KOPT-K1 (cell line): Measurements from ENCODE around the gene TASL.
"Not testable (repeated sequence)": the region's sequence is repeated elsewhere in the genome, so short reads cannot be mapped to it uniquely, and the experiment has no call there.

Experiments
- H3K27ac ChIP-seq: fragments of 200-600 bp; sonication (generic); 2 replicates; pipeline ENCODE4 v1.5.1; 2016; ENCODE audit warnings: antibody characterized with exemption, mild to moderate bottlenecking, low read depth, low read length; ENCODE audit not compliant: poor library complexity, severe bottlenecking
- H3K36me3 ChIP-seq: fragments of 200-600 bp; sonication (generic); 2 replicates; pipeline ENCODE4 v1.5.1; 2017; ENCODE audit warnings: antibody characterized with exemption, mild to moderate bottlenecking, low read length, moderate library complexity; ENCODE audit not compliant: insufficient read depth
- H3K9me3 ChIP-seq: fragments of 200-600 bp; sonication (generic); 2 replicates; pipeline ENCODE4 v1.5.1; 2017; ENCODE audit warnings: antibody characterized with exemption, low read length, mild to moderate bottlenecking; ENCODE audit not compliant: insufficient read depth, poor library complexity, severe bottlenecking

TASL gene

GRCh38 chrX:30577362-30577991 is at the start of gene TASL:
Gene TASL (minus strand): TSS chrX:30577766. CDS start chrX:30560355, 17,411 bp downstream.
- Histone ChIP-seq H3K36me3 (no peaks in the 10 kb centered on the region), H3K9me3 (no peaks in the 10 kb centered on the region), H3K27ac (peak within 1 kb of the TSS; percentile 71)

- Histone ChIP-seq H3K36me3 (no peaks in the 10 kb centered on the region), H3K27ac (no peak overlapping the region)
Observed at GRCh38 chrX:30626402-30626801, 48.8 kb upstream of the TASL start.

GRCh38 chrX:30622361-30622760 is 44.8 kb upstream of the TASL start:
- H3K27ac ChIP-seq, result no peak overlapping the region
- no peaks in the 10 kb centered on the region for H3K36me3 ChIP-seq
- peaks cover 7% of the 10 kb centered on the region for H3K9me3 ChIP-seq

More at GRCh38 chrX:30626402-30626801, 48.8 kb upstream of the TASL start:
- peaks cover 7% of the 10 kb centered on the region for H3K9me3 ChIP-seq

- Histone ChIP-seq H3K27ac (no peak overlapping the region), H3K9me3 (peaks cover 7% of the 10 kb centered on the region), H3K36me3 (no peaks in the 10 kb centered on the region)
Observed at GRCh38 chrX:30620980-30621618, 43.5 kb upstream of the TASL start.

GRCh38 chrX:30620125-30620524 is 42.6 kb upstream of the TASL start:
- peaks cover 7% of the 10 kb centered on the region for H3K9me3 ChIP-seq
- no peaks in the 10 kb centered on the region for H3K36me3 ChIP-seq
- no peak overlapping the region for H3K27ac ChIP-seq

- Histone ChIP-seq H3K27ac (no peak overlapping the region), H3K36me3 (no peaks in the 10 kb centered on the region), H3K9me3 (peaks cover 7% of the 10 kb centered on the region)
Observed at GRCh38 chrX:30618160-30618765, 40.7 kb upstream of the TASL start.

- Histone ChIP-seq H3K27ac (no peak overlapping the region), H3K36me3 (no peaks in the 10 kb centered on the region), H3K9me3 (no peaks in the 10 kb centered on the region)
Observed at GRCh38 chrX:30615229-30615628, 37.7 kb upstream of the TASL start.

GRCh38 chrX:30613721-30614120 is 36.2 kb upstream of the TASL start:
- Histone ChIP-seq H3K27ac (no peak overlapping the region), H3K9me3 (no peaks in the 10 kb centered on the region), H3K36me3 (no peaks in the 10 kb centered on the region)

GRCh38 chrX:30612250-30612655 is 34.7 kb upstream of the TASL start:
- H3K9me3 ChIP-seq, result no peaks in the 10 kb centered on the region
- H3K36me3 ChIP-seq, result no peaks in the 10 kb centered on the region
- no peak overlapping the region for H3K27ac ChIP-seq

GRCh38 chrX:30610026-30610425 is 32.5 kb upstream of the TASL start:
- no peak overlapping the region for H3K27ac ChIP-seq
- H3K9me3 ChIP-seq, result no peaks in the 10 kb centered on the region
- H3K36me3 ChIP-seq, result no peaks in the 10 kb centered on the region

- H3K9me3 ChIP-seq, result no peaks in the 10 kb centered on the region
- no peak overlapping the region for H3K27ac ChIP-seq
- H3K36me3 ChIP-seq, result no peaks in the 10 kb centered on the region
Observed at GRCh38 chrX:30607155-30607554, 29.6 kb upstream of the TASL start.

- H3K9me3 ChIP-seq, H3K36me3 ChIP-seq, H3K27ac ChIP-seq: not testable (repeated sequence)
Observed at GRCh38 chrX:30600269-30601176, 23.0 kb upstream of the TASL start.

GRCh38 chrX:30597216-30598012 is 19.8 kb upstream of the TASL start:
- Histone ChIP-seq H3K36me3 (no peaks in the 10 kb centered on the region), H3K9me3 (no peaks in the 10 kb centered on the region), H3K27ac (no peak overlapping the region)

GRCh38 chrX:30593440-30594200 is 16.1 kb upstream of the TASL start:
- no peaks in the 10 kb centered on the region for H3K9me3 ChIP-seq
- no peaks in the 10 kb centered on the region for H3K36me3 ChIP-seq
- H3K27ac ChIP-seq, result no peak overlapping the region
